H9 (cell line): ENCODE measurements around the gene ZNF280D. TPM values are rescaled to one million over a fixed set of nuclear protein-coding genes. Genes with fewer than 3 reads are reported as not detected.

Source experiments
- DNase-seq: peaks from one replicate; pipeline ENCODE4 v3.0.0-alpha.2; 2017
- H2AFZ ChIP-seq: one replicate; pipeline ENCODE4 v1.6.1; 2013; ENCODE audit warnings: mild to moderate bottlenecking, low read length, control low read depth, moderate library complexity
- H2AK5ac ChIP-seq: 2 replicates; pipeline ENCODE4 v1.6.1; 2013; ENCODE audit warnings: low read length, control low read depth, mixed read lengths; ENCODE audit not compliant: insufficient read length
- H2BK120ac ChIP-seq: one replicate; pipeline ENCODE4 v1.6.1; 2013; ENCODE audit warnings: low read depth, mild to moderate bottlenecking, low read length, control low read depth, inconsistent platforms; ENCODE audit not compliant: poor library complexity, severe bottlenecking
- H2BK12ac ChIP-seq: 2 replicates; pipeline ENCODE4 v1.6.1; 2013; ENCODE audit warnings: low read length, control low read depth, mixed read lengths, low read depth; ENCODE audit not compliant: insufficient read length
- H2BK15ac ChIP-seq: 2 replicates; pipeline ENCODE4 v1.6.1; 2013; ENCODE audit warnings: low read depth, low read length, control low read depth
- H2BK20ac ChIP-seq: one replicate; pipeline ENCODE4 v1.6.1; 2013; ENCODE audit warnings: low read depth, mild to moderate bottlenecking, low read length, control low read depth, inconsistent platforms; ENCODE audit not compliant: poor library complexity, severe bottlenecking
- H2BK5ac ChIP-seq: 2 replicates; pipeline ENCODE4 v1.6.1; 2013; ENCODE audit warnings: low read length, control low read depth, mixed read lengths; ENCODE audit not compliant: insufficient read length
- H3K14ac ChIP-seq: 2 replicates; pipeline ENCODE4 v1.6.1; 2013; ENCODE audit warnings: low read length, control low read depth; ENCODE audit not compliant: insufficient read depth
- H3K18ac ChIP-seq: 2 replicates; pipeline ENCODE4 v1.6.1; 2013; ENCODE audit warnings: low read depth, mild to moderate bottlenecking, mixed read lengths, low read length, control low read depth; ENCODE audit not compliant: insufficient read length
- H3K23ac ChIP-seq: 2 replicates; pipeline ENCODE4 v1.6.1; 2013; ENCODE audit warnings: low read length, control low read depth, mixed read lengths, low read depth; ENCODE audit not compliant: insufficient read length
- H3K23me2 ChIP-seq: 2 replicates; pipeline ENCODE4 v1.6.1; 2013; ENCODE audit warnings: low read depth, mild to moderate bottlenecking, mixed read lengths, low read length, control low read depth; ENCODE audit not compliant: insufficient read length, poor library complexity, severe bottlenecking
- H3K27ac ChIP-seq: 2 replicates; pipeline ENCODE4 v1.5.1; 2013; ENCODE audit warnings: low read length, control low read depth, mixed read lengths, low read depth; ENCODE audit not compliant: insufficient read length
- H3K27me3 ChIP-seq: 2 replicates; pipeline ENCODE4 v1.6.1; 2013; ENCODE audit warnings: low read length, control low read depth, inconsistent platforms; ENCODE audit not compliant: insufficient read depth
- H3K4ac ChIP-seq: 2 replicates; pipeline ENCODE4 v1.6.1; 2013; ENCODE audit warnings: low read depth, mild to moderate bottlenecking, control low read depth, inconsistent platforms, low read length, moderate library complexity
- H3K4me1 ChIP-seq: 2 replicates; pipeline ENCODE4 v1.6.1; 2013; ENCODE audit warnings: low read length, control low read depth, inconsistent platforms; ENCODE audit not compliant: insufficient read depth
- H3K4me2 ChIP-seq: 2 replicates; pipeline ENCODE4 v1.6.1; 2013; ENCODE audit warnings: low read length, control low read depth, mixed read lengths; ENCODE audit not compliant: insufficient read length, insufficient read depth
- H3K56ac ChIP-seq: 2 replicates; pipeline ENCODE4 v1.6.1; 2013; ENCODE audit warnings: low read depth, mild to moderate bottlenecking, mixed read lengths, low read length, control low read depth; ENCODE audit not compliant: insufficient read length
- H3K79me1 ChIP-seq: 2 replicates; pipeline ENCODE4 v1.6.1; 2013; ENCODE audit warnings: low read depth, mild to moderate bottlenecking, moderate library complexity, low read length, control low read depth, inconsistent platforms; ENCODE audit not compliant: insufficient read depth, poor library complexity, severe bottlenecking
- H3K79me2 ChIP-seq: 2 replicates; pipeline ENCODE4 v1.6.1; 2013; ENCODE audit warnings: low read length, control low read depth, inconsistent platforms; ENCODE audit not compliant: insufficient read depth
- H3K9ac ChIP-seq: 2 replicates; pipeline ENCODE4 v1.6.1; 2013; ENCODE audit warnings: low read length, control low read depth, mixed read lengths; ENCODE audit not compliant: insufficient read length; ENCODE audit errors: extremely low read depth
- H3K9me3 ChIP-seq: one replicate; pipeline ENCODE4 v1.6.1; 2013; ENCODE audit warnings: low read depth, low read length, inconsistent platforms; ENCODE audit not compliant: control insufficient read depth
- H3T11ph ChIP-seq: one replicate; pipeline ENCODE4 v1.6.1; 2013; ENCODE audit warnings: mild to moderate bottlenecking, low read length, control low read depth, inconsistent platforms
- H4K20me1 ChIP-seq: one replicate; pipeline ENCODE4 v1.6.1; 2013; ENCODE audit not compliant: control insufficient read depth, insufficient read length, insufficient read depth
- H4K5ac ChIP-seq: 2 replicates; pipeline ENCODE4 v1.6.1; 2013; ENCODE audit warnings: low read depth, mild to moderate bottlenecking, mixed read lengths, low read length, control low read depth; ENCODE audit not compliant: insufficient read length
- H4K8ac ChIP-seq: replicated peaks from 2 replicates; pipeline ENCODE4 v1.6.1; 2013; ENCODE audit warnings: low read length, control low read depth, mixed read lengths, low read depth; ENCODE audit not compliant: insufficient read length
- H4K91ac ChIP-seq: 2 replicates; pipeline ENCODE4 v1.6.1; 2013; ENCODE audit warnings: low read depth, mild to moderate bottlenecking, moderate library complexity, mixed read lengths, low read length, control low read depth; ENCODE audit not compliant: insufficient read length
- H3K27ac Mint-ChIP-seq, 3 experiments: 2 replicates in 2 of 3; 3 replicates in 1 of 3; pipeline ENCODE4 v1.8.0; 2020 to 2021; ENCODE audit warnings: mixed read lengths in 3 of 3, mild to moderate bottlenecking in 1 of 3, moderate library complexity in 1 of 3
- H3K27me3 Mint-ChIP-seq: 2 replicates; pipeline ENCODE4 v1.8.0; 2021; ENCODE audit warnings: low read depth, mild to moderate bottlenecking, moderate library complexity, mixed read lengths
- H3K36me3 Mint-ChIP-seq, 3 experiments: 2 replicates in 2 of 3; 3 replicates in 1 of 3; pipeline ENCODE4 v1.8.0; 2020 to 2021; ENCODE audit warnings: low read depth in 3 of 3, mixed read lengths in 3 of 3; ENCODE audit not compliant: insufficient read depth in 1 of 3
- H3K4me1 Mint-ChIP-seq, 2 experiments: 2 replicates each; pipeline ENCODE4 v1.8.0; 2020; ENCODE audit warnings: mixed read lengths in 2 of 2
- H3K4me3 Mint-ChIP-seq, 2 experiments: 2 replicates in 1 of 2; 3 replicates in 1 of 2; pipeline ENCODE4 v1.8.0; 2020 to 2021; ENCODE audit warnings: mild to moderate bottlenecking in 2 of 2, mixed read lengths in 2 of 2, moderate library complexity in 1 of 2
- H3K9me3 Mint-ChIP-seq, 2 experiments: 2 replicates in 1 of 2; 3 replicates in 1 of 2; pipeline ENCODE4 v1.8.0; 2020; ENCODE audit warnings: mild to moderate bottlenecking in 2 of 2, mixed read lengths in 2 of 2, moderate library complexity in 1 of 2
- CTCF ChIP-seq: fragments of 200-600 bp; sonication (generic); conservative IDR thresholded peaks from 3 replicates; pipeline ENCODE4 v1.8.0; 2021; ENCODE audit warnings: antibody characterized with exemption, mild to moderate bottlenecking
- total RNA-seq: library from RNA; stranded (reverse); gene quantifications from 2 replicates; pipeline ENCODE4 v1.2.1, GENCODE V29; 2021

The ZNF280D gene
- total RNA-seq, 1 experiment from 2014 or later: 5.7 TPM

- H3K56ac ChIP-seq: no peak overlapping the region
- no peak overlapping the region for H4K8ac ChIP-seq
- no peak overlapping the region for H4K5ac ChIP-seq
- no peak overlapping the region for H3K9ac ChIP-seq
- H3K14ac ChIP-seq: no peak overlapping the region
- H3K27me3 Mint-ChIP-seq: no peaks in the 10 kb centered on the region
- H3K4ac ChIP-seq: no peak overlapping the region
- no peaks in the 10 kb centered on the region for H3K4me1 Mint-ChIP-seq
- H3K4me3 Mint-ChIP-seq: no peak overlapping the region
- no peak overlapping the region for H2BK12ac ChIP-seq
- H3K79me1 ChIP-seq: no peaks in the 10 kb centered on the region
- H3K27ac ChIP-seq: no peak overlapping the region
- no peaks in the 10 kb centered on the region for H4K20me1 ChIP-seq
- H3K9me3 ChIP-seq: no peaks in the 10 kb centered on the region
- no peak overlapping the region for H2BK15ac ChIP-seq
- no peak overlapping the region for H3K27ac Mint-ChIP-seq
- H3K9me3 Mint-ChIP-seq: no peaks in the 10 kb centered on the region
- H4K91ac ChIP-seq: no peak overlapping the region
- no peak for DNase-seq
- H2AFZ ChIP-seq: no peak overlapping the region
- TF ChIP-seq CTCF: no peak
- no peak overlapping the region for H2BK20ac ChIP-seq
- no peak overlapping the region for H3T11ph ChIP-seq
- H3K4me2 ChIP-seq: no peak overlapping the region
- no peaks in the 10 kb centered on the region for H3K79me2 ChIP-seq
- no peaks in the 10 kb centered on the region for H3K36me3 Mint-ChIP-seq
- no peaks in the 10 kb centered on the region for H3K4me1 ChIP-seq
- H3K23ac ChIP-seq: no peak overlapping the region
- no peak overlapping the region for H2BK5ac ChIP-seq
- H3K18ac ChIP-seq: no peak overlapping the region
- H3K27me3 ChIP-seq: no peaks in the 10 kb centered on the region
- no peak overlapping the region for H2BK120ac ChIP-seq
- no peaks in the 10 kb centered on the region for H3K23me2 ChIP-seq
- no peak overlapping the region for H2AK5ac ChIP-seq
Measured at GRCh38 chr15:56672721-56673120, 60.6 kb downstream of the ZNF280D start.
